Adrenal gland (tissue), 12 donors: ENCODE data around the gene UNC13D. TPM values are rescaled to one million over a fixed set of nuclear protein-coding genes. Genes with fewer than 3 reads are reported as not detected.
"Not testable (repeated sequence)": the region's sequence is repeated elsewhere in the genome, so short reads cannot be mapped to it uniquely, and the experiment has no call there.

ENCODE experiments used
- DNase-seq, 7 donors: peaks; one replicate each; pipeline ENCODE4 v3.0.0-alpha.2; 2019 to 2020
- H3K27ac ChIP-seq, 5 donors: fragments of 200-600 bp; sonication (generic) in 4 of 5; 1 replicate in 3 of 5; 2 replicates in 2 of 5; pipeline versions ENCODE4 v1.5.1 to v1.8.0; 2016 to 2020; ENCODE audit warnings: mild to moderate bottlenecking in 1 of 5
- H3K27me3 ChIP-seq: fragments of 200-600 bp; 2 replicates; pipeline ENCODE4 v1.8.0; 2021
- H3K36me3 ChIP-seq, 2 donors: fragments of 200-600 bp; replicated peaks in 1 of 2; 1 replicate in 1 of 2; 2 replicates in 1 of 2; pipeline versions ENCODE4 v1.5.1 to v1.8.0; 2018 to 2022
- H3K4me1 ChIP-seq, 2 donors: fragments of 200-600 bp; replicated peaks in 1 of 2; 1 replicate in 1 of 2; 2 replicates in 1 of 2; pipeline versions ENCODE4 v1.5.1 to v1.8.0; 2018 to 2021
- H3K4me3 ChIP-seq, 4 donors: fragments of 200-600 bp; sonication (generic) in 3 of 4; one replicate each; pipeline ENCODE4 v1.5.1; 2016 to 2018
- H3K9me3 ChIP-seq, 3 donors: fragments of 200-600 bp; sonication (generic) in 1 of 3; replicated peaks in 1 of 3; 1 replicate in 2 of 3; 2 replicates in 1 of 3; pipeline versions ENCODE4 v1.5.1 to v1.8.0; 2016 to 2021
- POLR2A ChIP-seq, 2 donors: fragments of 450-650 bp; IDR thresholded peaks; one replicate each; pipeline ENCODE4 v1.6.1; 2017; ENCODE audit warnings: antibody characterized with exemption in 2 of 2, mild to moderate bottlenecking in 2 of 2, moderate library complexity in 1 of 2
- WGBS, 4 donors: extraction: QIAGEN DNeasy Blood & Tissue Kit in 2 of 4; methylation state at CpG; one replicate each; pipeline versions ENCODE4 v1.1.5 to v1.1.7; 2013 to 2017; 5-methylcytosine and 5-hydroxymethylcytosine counted together
- intact Hi-C, 2 donors: fragments of 100-400 bp; cut with DNase I; formaldehyde crosslinking; loops; one replicate each; pipeline versions ENCODE4 v1.14.1 to v1.15.0; 2022 to 2023
- polyA plus RNA-seq, 3 donors: library from polyadenylated mRNA; stranded (reverse); fragments of 200-250 nt in 2 of 3; fragments of 350-450 nt in 1 of 3; fragmentation: Illumina TruSeq in 1 of 3; extraction: RNeasy Lipid Tissue Mini Kit (QIAGEN cat#74804) in 1 of 3; gene quantifications; one replicate each; pipeline ENCODE4 v1.2.3, GENCODE V29; 2013 to 2014
- total RNA-seq, 9 donors: library from RNA; depleted of rRNA in 4 of 9; stranded (reverse); fragments of >200 nt in 4 of 9; fragments of 120-200 nt in 1 of 9; fragmentation: NEBNext Ultra II Directional in 1 of 9; extraction: Animal tissue kit (Norgen Biotek cat#: 25700) in 1 of 9; gene quantifications; one replicate each; pipeline versions ENCODE4 v1.1.0 to v1.2.4, GENCODE V29; 2013 to 2023
- TF ChIP-seq, protein P1 (sequence below), 6 experiments: fragments of 450-650 bp in 4 of 6; fragments of 200-600 bp in 2 of 6; sonication (generic) in 1 of 6; IDR thresholded peaks; 1 replicate in 5 of 6; 2 replicates in 1 of 6; pipeline versions ENCODE4 v1.5.1 to v1.8.0; 2016 to 2021; ENCODE audit warnings: antibody characterized with exemption in 6 of 6, mild to moderate bottlenecking in 2 of 6, moderate library complexity in 1 of 6
- donor health status: healthy with polysubstance abuse.
- donor health status: Bipolar disorder and iron deficiency.
- donor health status: DM: yes; HTN: yes; CAD: no.
- donor health status: DM: no; HTN: no; CAD: no.
- donor health status: DM: no; HTN: no; CAD: no.
- donor health status: DM: yes; HTN: yes; CAD: no.

UNC13D gene
- total and polyA plus RNA-seq, 12 donors: 3.0 to 47.5 (median 13.8) TPM

DNA sequence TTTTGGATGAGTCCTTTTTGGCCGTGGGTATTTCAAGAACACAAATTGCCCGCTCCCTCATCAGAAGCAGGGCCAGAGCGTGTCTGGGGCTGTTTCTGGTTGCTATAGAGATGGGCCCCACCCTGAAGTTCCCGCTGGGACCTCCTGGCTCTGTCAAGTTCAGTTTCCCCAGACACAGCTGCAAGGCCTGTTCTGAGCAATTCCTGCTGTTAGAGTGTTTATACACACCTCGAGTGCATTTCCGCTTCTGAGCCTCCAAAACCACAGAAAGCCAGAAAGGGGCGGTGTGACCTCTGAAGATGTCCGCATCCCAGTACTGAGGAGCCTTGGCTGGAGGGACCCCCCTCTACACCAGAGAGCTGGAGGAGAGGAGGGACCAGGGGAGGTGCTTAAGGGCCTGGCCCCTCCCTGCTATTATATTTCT, 20.3 kb upstream of the UNC13D start:
- Histone ChIP-seq H3K27ac (peak overlapping the region in 1 of 5 donors; percentile 18), H3K36me3 (no peaks in the 10 kb centered on the region), H3K4me3 (no peak overlapping the region), H3K27me3 (no peaks in the 10 kb centered on the region), H3K4me1 (no peaks in the 10 kb centered on the region), H3K9me3 (no peaks in the 10 kb centered on the region)
- WGBS, 4 donors: 52 to 70% (median 60%) methylated on average over 5 to 8 of the region's 8 CpGs
- TF ChIP-seq, protein P1, sequence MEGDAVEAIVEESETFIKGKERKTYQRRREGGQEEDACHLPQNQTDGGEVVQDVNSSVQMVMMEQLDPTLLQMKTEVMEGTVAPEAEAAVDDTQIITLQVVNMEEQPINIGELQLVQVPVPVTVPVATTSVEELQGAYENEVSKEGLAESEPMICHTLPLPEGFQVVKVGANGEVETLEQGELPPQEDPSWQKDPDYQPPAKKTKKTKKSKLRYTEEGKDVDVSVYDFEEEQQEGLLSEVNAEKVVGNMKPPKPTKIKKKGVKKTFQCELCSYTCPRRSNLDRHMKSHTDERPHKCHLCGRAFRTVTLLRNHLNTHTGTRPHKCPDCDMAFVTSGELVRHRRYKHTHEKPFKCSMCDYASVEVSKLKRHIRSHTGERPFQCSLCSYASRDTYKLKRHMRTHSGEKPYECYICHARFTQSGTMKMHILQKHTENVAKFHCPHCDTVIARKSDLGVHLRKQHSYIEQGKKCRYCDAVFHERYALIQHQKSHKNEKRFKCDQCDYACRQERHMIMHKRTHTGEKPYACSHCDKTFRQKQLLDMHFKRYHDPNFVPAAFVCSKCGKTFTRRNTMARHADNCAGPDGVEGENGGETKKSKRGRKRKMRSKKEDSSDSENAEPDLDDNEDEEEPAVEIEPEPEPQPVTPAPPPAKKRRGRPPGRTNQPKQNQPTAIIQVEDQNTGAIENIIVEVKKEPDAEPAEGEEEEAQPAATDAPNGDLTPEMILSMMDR (IDR thresholded peaks at IDR 0.05): no peak
- no peak for TF ChIP-seq POLR2A (IDR thresholded peaks at IDR 0.05)
- intact Hi-C loops: no loop called here
- DNase-seq: peak in 1 of 7 donors; percentile 38

DNA sequence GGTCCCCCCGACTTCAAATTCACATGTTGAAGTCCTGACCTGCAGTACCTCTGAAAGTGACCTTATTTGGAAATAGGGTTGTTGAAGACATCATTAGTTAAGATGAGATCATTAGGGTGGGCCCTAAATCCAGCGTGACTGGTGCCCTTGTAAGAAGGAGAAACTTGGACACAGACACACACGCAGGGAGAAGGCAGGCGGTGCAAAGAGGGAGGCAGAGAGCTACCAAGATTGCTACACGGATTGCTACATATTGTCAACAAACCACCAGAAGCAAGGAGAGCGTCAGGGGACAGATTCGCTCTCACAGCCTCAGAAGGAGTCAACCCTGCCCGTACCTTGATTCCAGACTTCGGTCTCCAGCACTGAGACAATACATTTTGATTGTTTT, 17.7 kb upstream of the UNC13D start:
- Histone ChIP-seq H3K27me3 (no peaks in the 10 kb centered on the region), H3K4me1 (no peaks in the 10 kb centered on the region), H3K27ac (no peak overlapping the region), H3K9me3 (no peaks in the 10 kb centered on the region), H3K4me3 (no peak overlapping the region), H3K36me3 (no peaks in the 10 kb centered on the region)
- TF ChIP-seq, protein P1 (IDR thresholded peaks at IDR 0.05): no peak
- no peak for TF ChIP-seq POLR2A (IDR thresholded peaks at IDR 0.05)
- DNase-seq: no peak
- WGBS, 4 donors: 74 to 87% (median 85%) methylated on average over 9 of the region's 9 CpGs
- intact Hi-C loops: no loop called here

DNA sequence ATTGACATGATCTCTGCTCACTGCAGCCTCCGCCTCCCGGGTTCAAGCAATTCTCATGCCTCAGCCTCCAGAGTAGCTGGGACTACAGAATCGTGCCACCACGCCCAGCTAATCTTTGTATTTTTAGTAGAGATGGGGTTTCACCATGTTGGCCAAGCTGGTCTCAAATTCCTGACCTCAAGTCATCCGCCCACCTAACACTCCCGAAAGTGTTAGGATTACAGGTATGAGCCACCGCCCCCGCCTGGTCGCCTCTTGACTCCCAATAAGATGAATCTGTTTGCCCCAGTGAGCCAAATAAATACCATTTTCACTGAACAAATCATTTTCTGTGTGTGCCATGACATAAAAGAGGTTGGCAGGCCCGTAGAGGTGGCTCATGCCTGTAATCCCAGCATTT, 15.2 kb upstream of the UNC13D start:
- H3K27ac ChIP-seq: peak overlapping the region in 2 of 5 donors; percentile 72 to 83
- H3K4me1 ChIP-seq, H3K4me3 ChIP-seq, H3K9me3 ChIP-seq, H3K36me3 ChIP-seq, H3K27me3 ChIP-seq, DNase-seq, intact Hi-C loops: not testable (repeated sequence)
- WGBS, 4 donors: 78 to 90% (median 88%) methylated on average over 8 to 10 of the region's 10 CpGs

DNA sequence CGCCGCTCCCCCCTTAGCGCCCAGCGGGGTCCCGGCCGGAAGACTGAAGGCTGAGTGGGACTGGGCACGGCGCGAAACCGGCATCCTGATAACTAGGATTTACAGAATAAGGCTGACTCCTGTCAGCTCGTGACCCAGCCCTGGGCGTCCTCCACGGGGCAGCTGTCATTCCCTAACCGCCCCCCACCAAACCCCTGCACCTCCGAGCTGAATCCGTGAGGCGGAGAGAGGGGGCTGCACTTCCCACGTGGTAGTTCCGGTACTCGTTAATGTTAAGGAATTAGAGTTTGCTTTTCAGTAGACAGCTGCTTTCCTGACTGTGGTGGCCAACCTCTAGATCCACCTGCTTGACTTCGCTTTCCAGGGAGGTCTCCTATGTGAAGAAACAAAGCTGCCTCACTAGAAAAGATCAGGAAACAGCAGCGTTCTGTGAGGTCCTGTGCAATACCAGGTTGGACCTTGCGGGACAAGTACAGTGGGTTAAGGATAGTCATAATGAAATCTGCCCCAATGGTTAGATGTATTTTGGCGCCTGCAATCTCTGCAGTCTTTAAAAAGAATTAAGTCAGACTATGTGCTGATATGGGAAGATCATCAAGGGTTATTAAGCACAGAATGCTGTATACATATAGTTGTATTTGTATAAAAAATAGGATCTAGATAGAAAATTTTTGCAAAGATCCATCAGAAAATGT, 12.0 kb upstream of the UNC13D start:
- H3K9me3 ChIP-seq: no peaks in the 10 kb centered on the region
- intact Hi-C loops: no loop called here
- peak in 4 of 7 donors; percentile 50 to 67 (median 52) for DNase-seq
- TF ChIP-seq, protein P1 (IDR thresholded peaks at IDR 0.05): peak in 1 of 6 experiments; percentile 5
- TF ChIP-seq POLR2A (IDR thresholded peaks at IDR 0.05): no peak
- peaks cover 0 to 11% of the 10 kb centered on the region in 2 donors for H3K36me3 ChIP-seq
- peak overlapping the region; percentile 74 to 97 (median 88) for H3K27ac ChIP-seq
- H3K4me3 ChIP-seq: peak overlapping the region; percentile 58 to 71 (median 64)
- WGBS, 4 donors: 2 to 6% (median 3%) methylated on average over 17 to 24 of the region's 24 CpGs
- peaks cover 10 to 26% of the 10 kb centered on the region in 2 donors for H3K4me1 ChIP-seq
- H3K27me3 ChIP-seq: no peaks in the 10 kb centered on the region
